Hepatocyte (in vitro differentiated cells): ENCODE results near the gene KCNK3.

Source experiments
- EZH2 ChIP-seq: fragments of 200-600 bp; sonication (generic); IDR thresholded peaks from 2 replicates; pipeline ENCODE4 v1.6.1; 2016; ENCODE audit warnings: antibody characterized with exemption, mild to moderate bottlenecking, borderline replicate concordance
- EZH2phosphoT487 ChIP-seq: fragments of 200-600 bp; sonication (generic); IDR thresholded peaks from one replicate; pipeline ENCODE4 v1.6.1; 2018; ENCODE audit warnings: antibody characterized with exemption, mild to moderate bottlenecking, low read depth, moderate library complexity; ENCODE audit not compliant: unreplicated experiment, severe bottlenecking
- TF ChIP-seq, protein P1 (sequence below): fragments of 200-600 bp; sonication (generic); IDR thresholded peaks from 2 replicates; pipeline ENCODE4 v1.5.1; 2016; ENCODE audit warnings: antibody characterized with exemption, mild to moderate bottlenecking; ENCODE audit not compliant: poor library complexity

DNA sequence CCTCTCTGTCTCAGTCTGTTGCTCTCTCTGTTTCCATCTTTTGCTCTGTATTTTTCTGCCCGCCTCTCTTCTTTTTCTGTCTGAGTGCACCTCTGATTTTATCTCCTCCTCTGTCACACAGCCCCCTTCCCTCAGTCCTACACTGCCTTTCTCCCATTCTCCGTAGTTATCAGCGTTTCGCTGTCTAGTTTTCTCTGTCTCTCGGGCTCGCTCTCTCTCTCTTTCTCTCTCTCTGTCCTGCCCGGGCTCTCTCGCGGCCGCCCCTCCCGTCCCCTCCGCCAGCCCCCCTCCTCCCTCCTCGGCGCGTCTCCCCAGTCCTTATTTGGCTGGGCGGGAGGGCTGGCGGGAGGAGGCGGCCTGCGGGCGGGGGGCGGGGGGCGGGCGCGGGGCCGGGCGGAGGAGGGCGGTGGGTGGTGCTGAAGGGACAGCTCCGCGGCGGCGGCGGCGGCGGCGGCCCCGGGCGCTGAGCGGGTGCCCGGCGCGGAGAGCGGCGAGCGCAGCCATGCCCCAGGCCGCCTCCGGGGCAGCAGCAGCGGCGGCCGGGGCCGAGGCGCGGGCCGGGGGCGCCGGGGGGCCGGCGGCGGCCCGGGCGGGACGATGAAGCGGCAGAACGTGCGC lies at the start of gene KCNK3:
- TF ChIP-seq, protein P1, sequence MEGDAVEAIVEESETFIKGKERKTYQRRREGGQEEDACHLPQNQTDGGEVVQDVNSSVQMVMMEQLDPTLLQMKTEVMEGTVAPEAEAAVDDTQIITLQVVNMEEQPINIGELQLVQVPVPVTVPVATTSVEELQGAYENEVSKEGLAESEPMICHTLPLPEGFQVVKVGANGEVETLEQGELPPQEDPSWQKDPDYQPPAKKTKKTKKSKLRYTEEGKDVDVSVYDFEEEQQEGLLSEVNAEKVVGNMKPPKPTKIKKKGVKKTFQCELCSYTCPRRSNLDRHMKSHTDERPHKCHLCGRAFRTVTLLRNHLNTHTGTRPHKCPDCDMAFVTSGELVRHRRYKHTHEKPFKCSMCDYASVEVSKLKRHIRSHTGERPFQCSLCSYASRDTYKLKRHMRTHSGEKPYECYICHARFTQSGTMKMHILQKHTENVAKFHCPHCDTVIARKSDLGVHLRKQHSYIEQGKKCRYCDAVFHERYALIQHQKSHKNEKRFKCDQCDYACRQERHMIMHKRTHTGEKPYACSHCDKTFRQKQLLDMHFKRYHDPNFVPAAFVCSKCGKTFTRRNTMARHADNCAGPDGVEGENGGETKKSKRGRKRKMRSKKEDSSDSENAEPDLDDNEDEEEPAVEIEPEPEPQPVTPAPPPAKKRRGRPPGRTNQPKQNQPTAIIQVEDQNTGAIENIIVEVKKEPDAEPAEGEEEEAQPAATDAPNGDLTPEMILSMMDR: no peak
- TF ChIP-seq EZH2phosphoT487 (no peak), EZH2 (no peak)
